ENCODE results near the gene ANKRD12. TPM values are rescaled to one million over a fixed set of nuclear protein-coding genes. Genes with fewer than 3 reads are reported as not detected.

The ANKRD12 gene
- total RNA-seq, 6 experiments from 2014 or later: 12.3 to 38.7 (median 21.4) TPM

GRCh38 chr18:9173770-9174233, 37.2 kb downstream of the ANKRD12 start:
- no peak for TF ChIP-seq POLR2A (IDR thresholded peaks at IDR 0.05)
- no peak for TF ChIP-seq CTCF (IDR thresholded peaks at IDR 0.05)
- WGBS (ENCODE audit: insufficient coverage, low coverage, low lambda C conversion rate, missing lambda C conversion rate): 71% methylated on average over 4 of the region's 6 CpGs
- intact Hi-C loops (cut with DNase I): no loop called here

GRCh38 chr18:9174302-9174701, 37.7 kb downstream of the ANKRD12 start:
- TF ChIP-seq CTCF (IDR thresholded peaks at IDR 0.05) (no peak), POLR2A (IDR thresholded peaks at IDR 0.05) (no peak)
- no peaks in the 10 kb centered on the region for H3K4me1 ChIP-seq
- intact Hi-C loops (cut with DNase I): no loop called here
- no peak overlapping the region for H3K4me3 ChIP-seq
- H3K27me3 ChIP-seq: no peaks in the 10 kb centered on the region
- ATAC-seq: peak in 3 of 4 donors; percentile 41 to 55 (median 43)
- DNase-seq: no peak
- no peaks in the 10 kb centered on the region for H3K9me3 ChIP-seq
- H3K27ac ChIP-seq: no peak overlapping the region
- H3K36me3 ChIP-seq: no peaks in the 10 kb centered on the region
- whole genome bisulfite sequencing (ENCODE audit: insufficient coverage, low coverage, low lambda C conversion rate, missing lambda C conversion rate): no CpG with 5 or more reads among the region's 4 CpGs

More at GRCh38 chr18:9173770-9174233, 37.2 kb downstream of the ANKRD12 start:
- ATAC-seq (peak in 1 of 4 donors; percentile 11), DNase-seq (no peak)
- no peaks in the 10 kb centered on the region for H3K4me1 ChIP-seq
- no peaks in the 10 kb centered on the region for H3K9me3 ChIP-seq
- H3K27me3 ChIP-seq: no peaks in the 10 kb centered on the region
- no peak overlapping the region for H3K4me3 ChIP-seq
- no peaks in the 10 kb centered on the region for H3K36me3 ChIP-seq
- no peak overlapping the region for H3K27ac ChIP-seq

- TF ChIP-seq CTCF (IDR thresholded peaks at IDR 0.05) (no peak), POLR2A (IDR thresholded peaks at IDR 0.05) (no peak)
- H3K27ac ChIP-seq: no peak overlapping the region
- no peaks in the 10 kb centered on the region for H3K4me1 ChIP-seq
- no peaks in the 10 kb centered on the region for H3K9me3 ChIP-seq
- intact Hi-C loops (cut with DNase I): no loop called here
- ATAC-seq (no peak), DNase-seq (no peak)
- no peak overlapping the region for H3K4me3 ChIP-seq
- no peaks in the 10 kb centered on the region for H3K36me3 ChIP-seq
- no peaks in the 10 kb centered on the region for H3K27me3 ChIP-seq
- WGBS (ENCODE audit: insufficient coverage, low coverage, low lambda C conversion rate, missing lambda C conversion rate): 82% methylated on average over 1 of the region's 1 CpG
Observed at GRCh38 chr18:9175115-9175514, 38.5 kb downstream of the ANKRD12 start.

GRCh38 chr18:9177031-9177430, 40.5 kb downstream of the ANKRD12 start:
- Histone ChIP-seq H3K36me3 (no peaks in the 10 kb centered on the region), H3K27ac (no peak overlapping the region), H3K27me3 (no peaks in the 10 kb centered on the region), H3K4me1 (no peaks in the 10 kb centered on the region), H3K4me3 (no peak overlapping the region), H3K9me3 (no peaks in the 10 kb centered on the region)
- 93% methylated on average over 4 of the region's 6 CpGs for WGBS (ENCODE audit: insufficient coverage, low coverage, low lambda C conversion rate, missing lambda C conversion rate)
- TF ChIP-seq CTCF (IDR thresholded peaks at IDR 0.05) (no peak), POLR2A (IDR thresholded peaks at IDR 0.05) (no peak)
- no peak for DNase-seq
- no peak for ATAC-seq
- intact Hi-C loops (cut with DNase I): no loop called here

GRCh38 chr18:9177466-9177865, 40.9 kb downstream of the ANKRD12 start:
- intact Hi-C loops (cut with DNase I): no loop called here
- no peak for DNase-seq
- H3K27me3 ChIP-seq: no peaks in the 10 kb centered on the region
- H3K9me3 ChIP-seq: no peaks in the 10 kb centered on the region
- no peak for ATAC-seq
- no peak overlapping the region for H3K27ac ChIP-seq
- H3K36me3 ChIP-seq: no peaks in the 10 kb centered on the region
- H3K4me1 ChIP-seq: no peaks in the 10 kb centered on the region
- 86% methylated on average over 4 of the region's 4 CpGs for WGBS (ENCODE audit: insufficient coverage, low coverage, low lambda C conversion rate, missing lambda C conversion rate)
- TF ChIP-seq POLR2A (IDR thresholded peaks at IDR 0.05) (no peak), CTCF (IDR thresholded peaks at IDR 0.05) (no peak)
- H3K4me3 ChIP-seq: no peak overlapping the region
